NB4 (cell line): Measurements from ENCODE around the gene PSMD5.

Experiments
- DNase-seq: peaks from one replicate; pipeline ENCODE4 v3.0.0; 2010; ENCODE audit warnings: low read depth
- H3K4me3 ChIP-seq: one replicate; pipeline ENCODE4 v1.5.1; 2011; ENCODE audit warnings: mild to moderate bottlenecking, low read depth, low read length, moderate library complexity
- MAX ChIP-seq: IDR thresholded peaks from 2 replicates; pipeline ENCODE4 v1.6.1; 2011; ENCODE audit warnings: low read depth, low read length
- MYC ChIP-seq: IDR thresholded peaks from 2 replicates; pipeline ENCODE4 v1.6.1; 2011; ENCODE audit warnings: low read depth, low read length
- POLR2A ChIP-seq: IDR thresholded peaks from 2 replicates; pipeline ENCODE4 v1.6.1; 2011; ENCODE audit warnings: mild to moderate bottlenecking; ENCODE audit not compliant: insufficient read length; ENCODE audit errors: extremely low read depth
- TF ChIP-seq, protein P1 (sequence below): IDR thresholded peaks from one replicate; pipeline ENCODE4 v1.5.1; 2012; ENCODE audit warnings: low read depth, low read length

PSMD5 gene

GRCh38 chr9:120842685-120843485 is at the start of gene PSMD5:
PSMD5 (minus strand) TSS chr9:120842922; CDS start chr9:120842909, 13 bp downstream.
- H3K4me3 ChIP-seq: peak within 1 kb of the TSS; percentile 95
- peak; percentile 99 for DNase-seq
- TF ChIP-seq, protein P1, sequence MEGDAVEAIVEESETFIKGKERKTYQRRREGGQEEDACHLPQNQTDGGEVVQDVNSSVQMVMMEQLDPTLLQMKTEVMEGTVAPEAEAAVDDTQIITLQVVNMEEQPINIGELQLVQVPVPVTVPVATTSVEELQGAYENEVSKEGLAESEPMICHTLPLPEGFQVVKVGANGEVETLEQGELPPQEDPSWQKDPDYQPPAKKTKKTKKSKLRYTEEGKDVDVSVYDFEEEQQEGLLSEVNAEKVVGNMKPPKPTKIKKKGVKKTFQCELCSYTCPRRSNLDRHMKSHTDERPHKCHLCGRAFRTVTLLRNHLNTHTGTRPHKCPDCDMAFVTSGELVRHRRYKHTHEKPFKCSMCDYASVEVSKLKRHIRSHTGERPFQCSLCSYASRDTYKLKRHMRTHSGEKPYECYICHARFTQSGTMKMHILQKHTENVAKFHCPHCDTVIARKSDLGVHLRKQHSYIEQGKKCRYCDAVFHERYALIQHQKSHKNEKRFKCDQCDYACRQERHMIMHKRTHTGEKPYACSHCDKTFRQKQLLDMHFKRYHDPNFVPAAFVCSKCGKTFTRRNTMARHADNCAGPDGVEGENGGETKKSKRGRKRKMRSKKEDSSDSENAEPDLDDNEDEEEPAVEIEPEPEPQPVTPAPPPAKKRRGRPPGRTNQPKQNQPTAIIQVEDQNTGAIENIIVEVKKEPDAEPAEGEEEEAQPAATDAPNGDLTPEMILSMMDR: no peak
- TF ChIP-seq MYC: peak; percentile 61; the same call in 1 of the 2 replicates
- peak; percentile 94 for TF ChIP-seq POLR2A
- peak; percentile 27; the same call in 1 of the 2 replicates for TF ChIP-seq MAX

GRCh38 chr9:120891884-120892747 is 49.4 kb upstream of the PSMD5 start:
- no peak for DNase-seq
- no peak overlapping the region for H3K4me3 ChIP-seq
- TF ChIP-seq MAX (no peak), POLR2A (no peak), MYC (no peak)
- TF ChIP-seq, protein P1: no peak

DNA sequence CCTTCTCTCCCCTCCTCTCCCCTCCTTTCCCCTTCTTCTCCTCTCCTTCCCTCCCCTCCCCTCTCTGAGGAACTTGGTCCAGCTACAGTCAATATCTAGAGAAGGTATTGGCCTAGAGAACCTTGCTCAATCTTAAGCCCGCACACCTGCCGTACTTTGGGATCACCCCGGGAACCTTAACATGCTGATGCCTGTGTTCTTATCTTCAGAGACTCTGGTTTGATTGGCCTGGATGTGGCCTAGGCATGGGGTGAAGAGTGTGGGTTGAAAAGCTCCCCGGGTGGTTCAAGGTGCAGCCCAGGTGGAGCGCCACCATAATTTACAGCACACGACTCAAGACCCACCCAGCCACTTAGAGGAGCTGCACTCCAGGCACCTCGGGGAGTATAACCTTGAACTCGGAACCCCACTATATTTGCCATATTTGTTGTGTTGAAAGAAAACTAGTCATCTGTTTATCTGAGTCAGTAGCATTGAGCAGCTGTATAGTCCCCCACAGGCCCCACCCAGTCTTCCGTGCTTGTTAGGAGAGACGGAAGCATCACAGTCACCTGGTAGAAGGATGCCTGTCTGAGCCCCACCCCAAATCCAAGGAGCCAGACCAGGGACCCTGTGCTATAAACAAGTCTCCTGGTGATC is 48.6 kb upstream of the PSMD5 start:
- no peak for DNase-seq
- TF ChIP-seq MAX: no peak
- no peak for TF ChIP-seq POLR2A
- TF ChIP-seq, protein P1: no peak
- no peak overlapping the region for H3K4me3 ChIP-seq

GRCh38 chr9:120890320-120891244 is 47.9 kb upstream of the PSMD5 start:
- TF ChIP-seq, protein P1: no peak
- peak; percentile 71 for DNase-seq
- no peak overlapping the region for H3K4me3 ChIP-seq

DNA sequence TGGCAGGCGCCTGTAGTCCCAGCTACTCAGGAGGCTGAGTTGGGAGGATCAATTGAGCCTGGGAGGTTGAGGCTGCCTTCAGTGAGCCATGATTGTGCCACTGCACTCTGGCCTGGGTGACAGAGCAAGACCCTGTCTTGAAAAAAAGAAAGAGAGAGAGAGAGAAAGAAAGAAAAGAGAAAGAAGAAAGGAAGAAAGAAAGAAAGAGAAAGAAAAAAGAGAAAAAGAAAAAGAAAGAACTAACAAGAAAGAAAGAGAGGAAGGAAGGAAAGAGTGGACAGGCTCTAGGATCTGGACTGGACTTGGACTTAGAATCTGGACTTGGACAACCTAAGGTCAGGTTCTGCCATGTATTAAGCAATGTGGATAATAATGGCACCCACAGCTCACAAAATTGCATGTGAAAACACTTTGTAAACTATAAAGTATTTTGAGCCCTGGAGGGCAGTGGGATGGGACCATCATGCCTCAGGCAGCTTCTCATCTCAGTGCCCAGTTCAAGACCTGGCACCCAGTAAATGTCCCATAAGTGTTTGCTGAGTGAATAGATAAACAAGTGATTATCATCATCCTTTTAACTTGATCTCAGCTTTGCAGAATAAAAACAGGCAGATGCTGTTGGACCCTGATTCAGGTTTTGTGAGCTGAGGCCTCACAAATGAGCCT is 47.0 kb upstream of the PSMD5 start:
- TF ChIP-seq MYC (no peak), MAX (no peak)
- H3K4me3 ChIP-seq: no peak overlapping the region
- no peak for DNase-seq
